Mesenchymal stem cell (in vitro differentiated cells and primary cell): ENCODE measurements around the gene TP53AIP1.

Experiments used
- DNase-seq: peaks from one replicate; pipeline ENCODE4 v3.0.0-alpha.2; 2013
- H2AFZ ChIP-seq: one replicate; pipeline ENCODE4 v1.6.1; 2013; ENCODE audit warnings: low read depth, mild to moderate bottlenecking, control low read depth, inconsistent platforms, low read length, moderate library complexity
- H2AK5ac ChIP-seq: 2 replicates; pipeline ENCODE4 v1.6.1; 2013; ENCODE audit warnings: low read length, moderate library complexity, mild to moderate bottlenecking, inconsistent platforms; ENCODE audit not compliant: severe bottlenecking
- H2BK120ac ChIP-seq: one replicate; pipeline ENCODE4 v1.6.1; 2013; ENCODE audit warnings: low read depth, mild to moderate bottlenecking, inconsistent platforms, low read length, moderate library complexity
- H2BK12ac ChIP-seq, 2 experiments: one replicate each; pipeline ENCODE4 v1.6.1; 2013; ENCODE audit warnings: inconsistent platforms in 2 of 2, low read length in 2 of 2, mild to moderate bottlenecking in 2 of 2, moderate library complexity in 2 of 2, control low read depth in 1 of 2
- H2BK15ac ChIP-seq: one replicate; pipeline ENCODE4 v1.6.1; 2013; ENCODE audit warnings: mild to moderate bottlenecking, low read depth, inconsistent platforms; ENCODE audit not compliant: poor library complexity, severe bottlenecking
- H2BK5ac ChIP-seq: 2 replicates; pipeline ENCODE4 v1.6.1; 2013; ENCODE audit warnings: low read depth, mild to moderate bottlenecking, low read length, control low read depth, inconsistent platforms; ENCODE audit not compliant: poor library complexity, severe bottlenecking
- H3K14ac ChIP-seq, 2 experiments: one replicate each; pipeline ENCODE4 v1.6.1; 2013; ENCODE audit warnings: inconsistent platforms in 2 of 2, low read length in 2 of 2, control low read depth in 1 of 2, mild to moderate bottlenecking in 1 of 2, moderate library complexity in 1 of 2
- H3K18ac ChIP-seq, 2 experiments: one replicate each; pipeline ENCODE4 v1.6.1; 2013; ENCODE audit warnings: inconsistent platforms in 2 of 2, low read length in 2 of 2, control low read depth in 1 of 2, low read depth in 1 of 2, mild to moderate bottlenecking in 1 of 2
- H3K23ac ChIP-seq, 2 experiments: one replicate each; pipeline ENCODE4 v1.6.1; 2013; ENCODE audit warnings: inconsistent platforms in 2 of 2, low read length in 2 of 2, mild to moderate bottlenecking in 2 of 2, moderate library complexity in 2 of 2, control low read depth in 1 of 2
- H3K27ac ChIP-seq: 2 replicates; pipeline ENCODE4 v1.5.1; 2013; ENCODE audit warnings: mild to moderate bottlenecking, moderate library complexity, low read length, control low read depth, inconsistent platforms; ENCODE audit not compliant: poor library complexity, severe bottlenecking
- H3K27me3 ChIP-seq, 2 experiments: 2 replicates each; pipeline versions ENCODE4 v1.6.1 to v1.7.0; 2013; ENCODE audit warnings: low read length in 2 of 2, mild to moderate bottlenecking in 2 of 2, moderate library complexity in 2 of 2, control low read depth in 1 of 2, inconsistent platforms in 1 of 2; ENCODE audit not compliant: control insufficient read depth in 1 of 2, insufficient read depth in 1 of 2
- H3K36me3 ChIP-seq, 2 experiments: 2 replicates each; pipeline versions ENCODE4 v1.6.1 to v1.7.0; 2013; ENCODE audit warnings: low read length in 2 of 2, control low read depth in 1 of 2, inconsistent platforms in 1 of 2, low read depth in 1 of 2, mild to moderate bottlenecking in 1 of 2; ENCODE audit not compliant: insufficient read depth in 2 of 2, control insufficient read depth in 1 of 2
- H3K4ac ChIP-seq, 2 experiments: one replicate each; pipeline ENCODE4 v1.6.1; 2013; ENCODE audit warnings: inconsistent platforms in 2 of 2, low read length in 2 of 2, mild to moderate bottlenecking in 2 of 2, moderate library complexity in 2 of 2, control low read depth in 1 of 2, low read depth in 1 of 2
- H3K4me1 ChIP-seq: 2 replicates; pipeline ENCODE4 v1.6.1; 2013; ENCODE audit warnings: low read depth, low read length, control low read depth; ENCODE audit not compliant: control insufficient read depth, insufficient read depth
- H3K4me2 ChIP-seq: 2 replicates; pipeline ENCODE4 v1.6.1; 2013; ENCODE audit warnings: low read length, mild to moderate bottlenecking, inconsistent platforms; ENCODE audit not compliant: poor library complexity, severe bottlenecking
- H3K4me3 ChIP-seq, 2 experiments: 2 replicates each; pipeline versions ENCODE4 v1.5.1 to v1.7.0; 2013; ENCODE audit warnings: low read length in 2 of 2, mild to moderate bottlenecking in 2 of 2, control low read depth in 1 of 2, low read depth in 1 of 2; ENCODE audit not compliant: insufficient read depth in 1 of 2
- H3K79me1 ChIP-seq: replicated peaks from 2 replicates; pipeline ENCODE4 v1.6.1; 2013; ENCODE audit warnings: mild to moderate bottlenecking, control low read depth, low read length, inconsistent platforms; ENCODE audit not compliant: poor library complexity, severe bottlenecking
- H3K9ac ChIP-seq: 2 replicates; pipeline ENCODE4 v1.7.0; 2013; ENCODE audit warnings: mild to moderate bottlenecking, low read length, moderate library complexity
- H3K9me3 ChIP-seq: 2 replicates; pipeline ENCODE4 v1.7.0; 2013; ENCODE audit warnings: mild to moderate bottlenecking, low read length; ENCODE audit not compliant: control insufficient read depth
- H4K8ac ChIP-seq: one replicate; pipeline ENCODE4 v1.6.1; 2013; ENCODE audit warnings: inconsistent platforms, mild to moderate bottlenecking, low read length, moderate library complexity
- H4K91ac ChIP-seq: one replicate; pipeline ENCODE4 v1.6.1; 2013; ENCODE audit warnings: mild to moderate bottlenecking, low read length, inconsistent platforms
- WGBS: methylation state at CpG from one replicate; pipeline ENCODE4 v1.1.7; 2013; ENCODE audit warnings: mixed read lengths; 5-methylcytosine and 5-hydroxymethylcytosine counted together

TP53AIP1 gene

GRCh38 chr11:128934351-128934750 is 8.3 kb downstream of the TP53AIP1 start:
- H3K14ac ChIP-seq = no peak overlapping the region
- H3K18ac ChIP-seq = no peak overlapping the region
- no peak overlapping the region for H3K4ac ChIP-seq

DNA sequence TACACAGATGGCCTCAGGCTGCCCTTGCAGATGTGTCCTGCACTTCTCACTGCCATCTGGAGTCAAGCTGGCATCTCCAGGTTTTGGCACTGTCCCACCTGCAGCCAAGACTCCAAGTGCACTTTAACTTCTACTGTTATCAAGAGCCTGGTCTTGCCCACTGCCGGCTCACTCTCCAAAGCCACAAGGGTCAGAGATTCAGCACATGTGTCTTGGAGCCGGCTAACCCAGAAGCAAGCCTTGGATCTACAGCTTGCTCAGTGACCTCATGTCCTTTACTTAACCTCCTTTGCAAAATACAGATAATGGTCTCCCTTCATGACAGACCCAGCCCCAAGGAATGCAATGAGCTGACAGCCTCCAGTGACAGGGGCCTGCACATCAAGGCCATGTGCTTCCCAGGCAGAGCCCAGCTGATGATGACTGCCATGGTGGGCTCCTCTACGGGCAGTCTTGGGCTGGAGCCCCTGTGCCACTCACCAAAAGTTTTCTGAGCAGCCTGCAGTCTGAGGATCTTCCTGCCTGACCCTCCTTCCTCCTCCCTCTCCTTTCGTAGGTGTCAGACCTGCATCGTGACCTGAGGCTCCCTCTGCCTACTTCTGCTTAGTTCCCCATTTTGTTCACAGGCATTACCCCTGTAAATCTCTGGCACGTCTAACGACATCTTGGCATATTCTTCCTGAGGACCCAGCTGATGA is 9.0 kb downstream of the TP53AIP1 start:
- 55% methylated on average over 7 of the region's 7 CpGs for WGBS
- Histone ChIP-seq H3K23ac (no peak overlapping the region), H2BK12ac (no peak overlapping the region), H4K8ac (no peak overlapping the region), H3K4me2 (no peak overlapping the region), H3K36me3 (no peaks in the 10 kb centered on the region), H2AFZ (no peak overlapping the region), H3K4ac (no peak overlapping the region), H2BK5ac (no peak overlapping the region), H3K9ac (no peak overlapping the region), H3K79me1 (no peaks in the 10 kb centered on the region), H3K9me3 (no peaks in the 10 kb centered on the region), H3K14ac (no peak overlapping the region), H4K91ac (no peak overlapping the region), H3K4me3 (no peak overlapping the region), H3K4me1 (peaks cover 1% of the 10 kb centered on the region), H3K27me3 (peaks cover 29 to 47% of the 10 kb centered on the region in 2 experiments), H2BK15ac (no peak overlapping the region), H3K18ac (no peak overlapping the region), H3K27ac (no peak overlapping the region), H2AK5ac (no peak overlapping the region), H2BK120ac (no peak overlapping the region)
- DNase-seq = no peak

More at GRCh38 chr11:128934351-128934750, 8.3 kb downstream of the TP53AIP1 start:
- no peaks in the 10 kb centered on the region for H3K36me3 ChIP-seq
- 83% methylated on average over 7 of the region's 7 CpGs for WGBS
- no peak overlapping the region for H2AFZ ChIP-seq
- no peak overlapping the region for H2AK5ac ChIP-seq
- H3K27ac ChIP-seq = no peak overlapping the region
- no peak overlapping the region for H3K23ac ChIP-seq
- no peak overlapping the region for H2BK120ac ChIP-seq
- peaks cover 30 to 54% of the 10 kb centered on the region in 2 experiments for H3K27me3 ChIP-seq
- no peak overlapping the region for H3K4me3 ChIP-seq
- H3K9me3 ChIP-seq = no peaks in the 10 kb centered on the region
- DNase-seq = no peak
- H3K79me1 ChIP-seq = no peaks in the 10 kb centered on the region
- no peak overlapping the region for H4K91ac ChIP-seq
- H3K9ac ChIP-seq = no peak overlapping the region
- no peak overlapping the region for H2BK15ac ChIP-seq
- no peak overlapping the region for H2BK5ac ChIP-seq
- H2BK12ac ChIP-seq = no peak overlapping the region
- peaks cover 1% of the 10 kb centered on the region for H3K4me1 ChIP-seq
- no peak overlapping the region for H3K4me2 ChIP-seq
- no peak overlapping the region for H4K8ac ChIP-seq

- Histone ChIP-seq H3K27ac (no peak overlapping the region), H3K4ac (no peak overlapping the region), H2AK5ac (no peak overlapping the region), H2AFZ (no peak overlapping the region), H3K14ac (peak overlapping the region in 1 of 2 experiments; percentile 62), H3K23ac (no peak overlapping the region), H4K8ac (no peak overlapping the region), H3K18ac (no peak overlapping the region), H2BK15ac (no peak overlapping the region), H3K9ac (no peak overlapping the region), H3K27me3 (peaks cover 49 to 51% of the 10 kb centered on the region in 2 experiments), H2BK12ac (no peak overlapping the region), H3K36me3 (no peaks in the 10 kb centered on the region), H3K79me1 (no peaks in the 10 kb centered on the region), H3K4me3 (no peak overlapping the region), H2BK120ac (no peak overlapping the region), H4K91ac (no peak overlapping the region), H3K9me3 (no peaks in the 10 kb centered on the region), H3K4me1 (peaks cover 1% of the 10 kb centered on the region), H3K4me2 (no peak overlapping the region), H2BK5ac (no peak overlapping the region)
- DNase-seq = no peak
- 92% methylated on average over 6 of the region's 6 CpGs for whole genome bisulfite sequencing
Observed at GRCh38 chr11:128931668-128932067, 11.0 kb downstream of the TP53AIP1 start.

GRCh38 chr11:128931066-128931465 is 11.6 kb downstream of the TP53AIP1 start:
- H3K9me3 ChIP-seq = no peaks in the 10 kb centered on the region
- H2BK12ac ChIP-seq = no peak overlapping the region
- no peak overlapping the region for H3K4ac ChIP-seq
- no peak overlapping the region for H2AFZ ChIP-seq
- no peak for DNase-seq
- H2AK5ac ChIP-seq = no peak overlapping the region
- H3K27me3 ChIP-seq = peaks cover 54 to 55% of the 10 kb centered on the region in 2 experiments
- H3K79me1 ChIP-seq = no peaks in the 10 kb centered on the region
- H3K23ac ChIP-seq = peak overlapping the region in 1 of 2 experiments; percentile 9
- H2BK15ac ChIP-seq = no peak overlapping the region
- no peaks in the 10 kb centered on the region for H3K36me3 ChIP-seq
- WGBS = no CpG with 5 or more reads among the region's 3 CpGs
- no peak overlapping the region for H4K91ac ChIP-seq
- no peak overlapping the region for H3K14ac ChIP-seq
- no peak overlapping the region for H2BK5ac ChIP-seq
- H3K4me2 ChIP-seq = no peak overlapping the region
- no peak overlapping the region for H3K9ac ChIP-seq
- H4K8ac ChIP-seq = no peak overlapping the region
- no peak overlapping the region for H2BK120ac ChIP-seq
- H3K18ac ChIP-seq = no peak overlapping the region
- H3K27ac ChIP-seq = no peak overlapping the region
- peaks cover 1% of the 10 kb centered on the region for H3K4me1 ChIP-seq
- no peak overlapping the region for H3K4me3 ChIP-seq
